GM23248 (cell line): Measurements from ENCODE around the gene CPT1C.

Experiments
- EZH2 ChIP-seq: fragments of 200-600 bp; sonication (generic); IDR thresholded peaks from 2 replicates; pipeline ENCODE4 v1.6.1; 2018; ENCODE audit warnings: antibody characterized with exemption, mild to moderate bottlenecking; ENCODE audit not compliant: insufficient read depth, poor library complexity, severe bottlenecking
- EZH2phosphoT487 ChIP-seq: fragments of 200-600 bp; sonication (generic); IDR thresholded peaks from 2 replicates; pipeline ENCODE4 v1.6.1; 2018; ENCODE audit warnings: antibody characterized with exemption, moderate library complexity, mild to moderate bottlenecking, low read depth; ENCODE audit not compliant: insufficient read depth

GRCh38 chr19:49684251-49684982, 6.5 kb upstream of the CPT1C start:
- TF ChIP-seq EZH2: no peak
- no peak for TF ChIP-seq EZH2phosphoT487
